GM21723 (cell line): Measurements from ENCODE around the gene PNRC1.
"Not testable (repeated sequence)": the region's sequence is repeated elsewhere in the genome, so short reads cannot be mapped to it uniquely, and the experiment has no call there.

Experiments used
- ATAC-seq: cut with Tn5 transposase; IDR thresholded peaks from one replicate; pipeline ENCODE4 v1.9.1; 2021; ENCODE audit warnings: mild to moderate bottlenecking, moderate library complexity; ENCODE audit not compliant: unreplicated experiment

Gene PNRC1

DNA sequence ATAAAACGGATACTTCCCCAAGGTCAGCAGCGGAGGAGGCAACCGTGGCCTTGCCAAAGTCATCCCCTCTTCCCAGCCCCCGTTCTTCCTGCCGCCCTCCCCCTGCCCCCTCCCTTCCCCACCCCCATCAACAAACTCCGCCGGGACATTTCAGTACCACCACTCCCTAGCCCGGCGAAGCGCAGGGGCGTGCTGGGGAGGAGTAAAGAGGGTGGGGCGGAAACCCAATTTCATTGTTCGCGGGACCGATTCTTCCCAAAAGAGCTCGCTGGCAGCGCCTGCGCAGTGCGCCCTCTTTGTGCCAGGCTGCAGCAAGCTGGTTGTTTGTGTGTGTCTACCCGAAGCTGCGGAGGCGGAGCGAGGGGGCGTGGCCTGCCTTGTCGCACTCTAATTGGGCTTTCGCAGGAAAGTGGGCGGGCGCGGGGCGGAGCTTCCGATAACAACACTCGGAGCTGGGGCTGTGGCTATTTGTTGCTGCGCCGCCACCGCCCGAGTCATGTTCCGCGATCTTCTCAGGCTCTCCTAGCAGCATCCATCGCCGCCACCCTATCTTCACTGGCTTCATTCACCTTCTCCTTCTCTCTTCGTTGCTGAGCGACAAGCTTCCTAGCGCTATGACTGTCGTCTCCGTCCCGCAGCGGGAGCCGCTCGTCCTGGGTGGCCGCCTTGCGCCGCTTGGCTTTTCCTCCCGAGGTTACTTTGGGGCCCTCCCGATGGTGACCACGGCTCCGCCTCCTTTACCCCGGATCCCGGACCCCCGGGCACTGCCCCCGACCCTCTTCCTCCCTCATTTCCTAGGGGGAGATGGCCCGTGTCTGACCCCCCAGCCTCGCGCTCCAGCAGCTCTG is at the start of gene PNRC1:
TSS of gene PNRC1 (plus strand) at position 471 of the 848 bp plus-strand sequence. CDS start at position 615, 144 bp downstream.
- peak; percentile 79 for ATAC-seq

DNA sequence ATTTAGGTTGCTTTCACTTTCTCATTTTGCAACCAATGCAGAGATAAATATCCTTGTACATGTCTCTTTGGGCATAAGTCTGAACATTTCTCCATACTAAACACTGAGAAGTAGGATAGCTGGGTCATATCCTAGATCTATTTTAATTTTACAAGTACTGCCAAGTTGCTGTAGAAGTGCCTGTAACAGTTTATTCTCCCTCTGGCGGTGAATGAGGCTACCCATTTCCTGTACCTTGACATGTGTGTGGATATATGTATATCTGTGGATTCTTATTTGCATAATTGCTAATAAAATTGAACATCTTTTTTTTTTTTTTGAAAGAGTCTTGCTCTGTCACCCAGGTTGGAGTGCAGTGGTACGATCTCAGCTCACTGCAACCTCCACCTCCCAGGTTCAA is 48.0 kb upstream of the PNRC1 start:
- no peak for ATAC-seq

DNA sequence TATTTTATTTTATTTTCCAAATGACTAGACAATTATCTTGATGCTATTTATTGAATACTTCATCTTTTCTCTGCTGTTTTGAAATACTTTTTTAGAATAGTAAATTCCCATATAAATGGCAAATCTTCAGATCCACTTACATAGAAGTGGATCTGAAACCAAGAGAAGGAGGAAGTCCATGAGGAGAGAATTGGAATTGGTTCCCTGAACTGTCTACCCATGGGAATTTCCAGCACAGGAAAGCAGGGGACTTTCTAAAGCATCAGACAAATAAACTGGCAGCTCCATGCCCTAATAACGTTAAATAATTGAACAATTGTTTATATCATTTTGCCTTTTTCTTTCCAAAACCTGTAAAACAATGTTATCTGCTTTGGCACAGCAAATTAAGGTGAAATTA is 47.1 kb upstream of the PNRC1 start:
- no peak for ATAC-seq

DNA sequence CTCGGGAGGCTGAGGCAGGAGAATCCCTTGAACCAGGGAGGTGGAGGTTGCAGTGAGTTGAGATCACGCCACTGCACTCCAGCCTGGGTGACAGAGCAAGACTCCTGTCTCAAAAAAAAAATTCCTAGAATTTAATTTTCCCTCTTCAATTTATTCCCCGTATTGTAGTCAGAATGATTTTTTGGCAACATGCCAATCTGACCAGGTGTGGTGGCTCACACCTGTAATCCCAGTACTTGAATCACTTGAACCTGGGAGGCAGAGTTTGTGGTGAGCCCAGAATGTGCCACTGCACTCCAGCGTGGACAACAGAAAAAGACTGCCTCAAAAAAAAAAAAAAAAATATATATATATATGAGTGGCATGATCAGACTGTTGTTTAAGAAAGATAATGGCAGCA is 46.4 kb upstream of the PNRC1 start:
- ATAC-seq: not testable (repeated sequence)

DNA sequence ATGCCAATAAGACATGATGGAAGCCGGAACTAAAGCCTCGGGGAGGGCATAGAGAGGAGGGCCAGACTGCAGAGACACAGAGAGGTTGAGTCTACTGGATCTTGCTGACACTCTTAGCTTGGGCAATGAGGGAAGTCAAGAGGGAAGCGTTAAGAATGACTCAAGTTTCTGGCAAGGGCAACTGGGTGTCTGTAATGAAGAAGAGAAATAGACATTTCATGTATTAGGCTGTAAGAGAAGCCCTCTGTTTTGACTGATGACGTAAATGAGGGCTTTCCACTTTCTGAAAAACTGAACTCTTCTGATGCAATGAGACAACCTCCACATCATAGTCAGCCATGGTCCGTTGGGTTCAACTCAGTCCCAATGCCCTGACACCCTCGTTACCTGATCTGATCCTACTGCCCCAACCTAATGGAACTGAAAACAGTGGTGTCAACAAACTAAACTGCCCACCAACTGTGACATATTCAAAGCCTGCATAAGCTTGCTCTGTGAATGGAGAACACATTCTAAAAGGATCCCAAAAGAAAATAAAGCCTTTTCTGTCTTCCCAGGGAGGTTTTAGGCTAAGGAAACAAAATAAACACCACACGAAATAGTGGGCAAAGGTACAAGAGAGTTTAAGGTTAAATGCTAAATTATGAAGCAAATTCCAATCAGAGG is 45.8 kb upstream of the PNRC1 start:
- no peak for ATAC-seq

DNA sequence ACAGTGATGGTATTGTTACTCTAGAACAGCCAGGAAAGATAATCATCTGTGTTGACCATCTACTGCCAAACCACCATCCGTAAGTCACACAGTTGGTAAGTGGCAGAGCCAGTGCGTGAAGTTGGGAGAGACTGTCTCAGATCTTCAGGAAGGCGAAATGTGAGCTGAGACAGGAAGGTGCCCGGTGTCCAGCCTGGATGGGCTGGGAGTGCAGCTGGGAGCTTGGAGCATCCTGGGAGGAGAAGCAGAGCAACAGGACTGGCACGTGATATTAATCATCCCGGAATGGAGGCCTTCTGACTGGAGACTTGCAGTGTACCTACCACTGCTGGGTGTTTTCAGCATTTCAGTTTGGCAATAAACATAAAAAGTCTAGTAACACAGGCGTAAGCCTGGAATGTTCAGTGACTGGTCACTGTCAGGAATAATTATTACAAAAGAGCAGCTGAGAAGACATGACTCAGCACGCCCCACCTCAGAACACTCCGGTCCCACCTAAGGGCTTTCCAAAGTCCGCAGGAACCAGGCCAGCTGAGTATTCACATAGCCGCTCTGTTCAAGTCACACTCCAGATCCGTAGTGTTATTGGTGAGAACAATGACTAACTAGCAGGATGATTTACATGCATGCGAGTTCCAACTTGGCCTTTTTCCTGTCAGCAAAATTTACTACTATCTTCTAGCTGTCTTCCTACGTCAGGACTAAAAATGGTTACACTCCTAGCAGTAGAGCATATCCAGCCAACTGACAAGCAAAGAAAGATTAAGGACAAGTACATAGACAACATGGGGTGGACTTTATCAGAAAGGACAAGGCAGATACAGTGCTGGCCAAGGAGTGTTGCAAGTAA is 45.1 kb upstream of the PNRC1 start:
- ATAC-seq: no peak

DNA sequence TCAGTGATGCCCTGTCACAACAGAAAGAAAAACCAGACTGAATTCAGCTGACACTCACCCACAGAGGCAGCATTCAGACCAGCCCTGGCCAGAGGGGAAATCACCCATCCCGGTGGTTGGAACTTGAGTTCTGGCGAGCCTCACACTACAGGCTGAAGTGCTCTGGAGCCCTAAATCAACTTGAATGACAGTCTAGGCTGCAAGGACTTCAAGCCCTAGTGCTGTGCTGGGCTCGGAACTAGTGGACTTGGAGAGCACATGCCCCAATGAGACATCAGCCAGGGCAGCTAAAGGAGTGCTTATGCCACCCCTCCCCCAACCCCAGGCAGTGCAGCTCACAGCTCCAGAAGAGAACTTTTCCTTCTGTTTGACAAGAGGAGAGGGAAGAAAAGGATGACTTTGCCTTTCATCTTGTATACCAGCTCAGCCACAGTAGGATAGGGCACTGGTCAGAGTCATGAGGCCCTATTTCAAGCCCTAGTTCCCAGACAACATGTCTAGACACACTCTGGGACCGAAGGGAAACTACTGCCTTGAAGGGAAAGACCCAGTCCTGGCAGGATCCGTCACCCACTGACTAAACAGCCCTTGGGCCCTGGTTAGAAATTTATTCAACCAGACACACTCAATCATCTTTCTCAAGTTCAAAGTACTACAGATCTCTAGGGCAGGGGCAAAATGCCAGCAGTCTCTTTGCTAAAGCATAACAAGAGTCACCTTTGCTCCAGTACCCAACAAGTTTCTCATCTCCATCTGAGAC is 43.2 kb upstream of the PNRC1 start:
- no peak for ATAC-seq

DNA sequence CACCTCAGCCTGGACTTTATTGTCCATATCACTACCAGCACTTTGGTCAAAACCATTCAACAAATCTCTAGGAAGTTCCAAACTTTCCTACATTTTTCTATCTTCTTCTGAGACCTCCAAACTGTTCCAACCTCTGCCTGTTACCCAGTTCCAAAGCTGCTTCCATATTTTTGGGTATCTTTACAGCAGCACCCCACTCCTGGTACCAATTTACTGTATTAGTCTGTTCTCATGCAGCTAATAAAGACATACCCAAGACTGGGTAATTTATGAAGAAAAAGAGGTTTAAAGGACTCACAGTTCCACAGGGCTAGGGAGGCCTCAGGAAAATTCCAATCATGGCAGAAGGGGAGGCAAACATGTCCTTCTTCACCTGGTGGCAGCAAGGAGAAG is 42.7 kb upstream of the PNRC1 start:
- ATAC-seq: not testable (repeated sequence)

DNA sequence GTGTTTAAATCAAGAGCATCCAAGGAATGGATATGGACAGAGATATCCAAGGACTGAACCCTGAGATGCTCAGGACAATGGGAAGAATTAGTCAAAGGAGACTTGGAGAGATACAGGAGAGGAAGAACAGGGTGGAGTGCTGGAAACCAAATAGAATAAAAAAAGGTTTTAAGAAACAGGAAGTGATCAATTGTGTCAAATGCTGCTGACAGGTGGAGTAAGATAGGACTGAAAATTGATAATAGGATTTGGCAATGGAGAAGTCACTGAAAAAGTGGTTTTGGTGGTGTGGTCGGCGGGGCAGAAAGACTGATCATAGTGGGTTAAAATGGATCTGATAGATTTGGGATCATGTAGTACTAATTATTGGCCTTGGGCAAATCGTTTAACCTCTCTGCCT is 37.9 kb upstream of the PNRC1 start:
- no peak for ATAC-seq

DNA sequence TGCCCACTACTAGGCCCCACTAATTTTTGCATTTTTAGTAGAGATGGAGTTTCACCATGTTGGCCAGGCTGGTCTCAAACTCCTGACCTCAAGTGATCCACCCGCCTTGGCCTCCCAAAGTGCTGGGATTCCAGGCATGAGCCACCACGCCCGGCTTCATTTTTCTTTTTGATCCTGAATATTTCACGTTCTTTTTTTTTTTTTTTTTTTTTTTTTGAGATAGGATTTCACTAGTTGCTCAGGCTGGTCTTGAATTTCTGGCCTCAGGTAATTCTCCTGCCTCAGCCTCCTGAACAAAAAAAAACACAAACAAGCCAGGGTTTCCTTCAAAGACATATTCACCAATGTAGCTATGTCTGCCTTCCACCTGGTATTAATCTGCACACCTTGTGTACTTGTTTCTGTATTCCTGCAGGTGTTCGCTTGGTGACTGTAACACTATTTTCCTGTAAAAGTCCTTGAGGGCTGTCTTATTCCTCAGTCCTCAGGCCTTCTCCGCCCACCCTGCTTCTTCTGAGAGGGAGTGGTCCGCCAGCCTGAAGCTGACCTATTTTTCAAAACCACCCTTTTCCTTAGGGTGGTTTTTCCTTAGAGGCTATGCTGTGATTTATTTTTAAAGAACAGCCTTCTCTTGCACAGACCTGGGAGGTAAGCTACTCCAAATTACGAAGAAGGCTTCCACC is 36.1 kb upstream of the PNRC1 start:
- ATAC-seq: no peak

DNA sequence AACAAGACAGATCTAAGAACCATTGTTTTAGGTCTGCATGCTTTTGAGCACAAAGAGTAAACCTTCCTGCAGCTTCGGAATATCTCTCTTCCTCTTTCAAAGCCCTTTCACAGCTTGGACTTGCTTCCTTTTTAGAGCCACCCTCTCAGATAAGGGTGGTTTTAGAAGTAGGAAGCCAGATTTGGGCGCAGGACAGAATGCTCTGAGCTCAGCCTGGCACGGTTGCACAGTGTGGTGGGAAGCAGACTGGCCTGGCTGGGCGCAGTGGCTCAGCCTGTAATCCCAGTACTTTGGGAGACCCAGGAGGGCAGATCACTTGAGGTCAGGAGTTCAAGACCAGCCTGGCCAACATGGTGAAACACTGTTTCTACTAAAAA is 35.6 kb upstream of the PNRC1 start:
- ATAC-seq: no peak

DNA sequence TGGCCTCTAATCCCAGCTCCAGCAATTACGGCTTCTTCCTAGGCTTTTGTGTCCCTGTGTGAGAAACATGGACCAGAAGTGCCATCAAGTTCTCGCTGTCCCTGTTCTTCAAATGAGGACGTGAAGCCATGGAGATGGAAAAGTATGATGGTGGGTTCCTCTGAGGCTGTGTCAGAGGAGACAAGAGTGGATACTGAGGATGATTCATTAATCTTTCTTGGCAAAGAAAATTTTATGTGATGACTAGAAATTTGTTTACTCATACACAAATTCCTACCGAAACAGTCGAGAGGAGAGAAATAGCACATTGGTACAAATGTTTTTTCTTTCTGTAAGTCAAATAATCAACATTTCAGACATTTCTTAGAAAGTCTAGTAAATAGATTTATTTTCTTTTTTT is 35.0 kb upstream of the PNRC1 start:
- ATAC-seq: no peak

DNA sequence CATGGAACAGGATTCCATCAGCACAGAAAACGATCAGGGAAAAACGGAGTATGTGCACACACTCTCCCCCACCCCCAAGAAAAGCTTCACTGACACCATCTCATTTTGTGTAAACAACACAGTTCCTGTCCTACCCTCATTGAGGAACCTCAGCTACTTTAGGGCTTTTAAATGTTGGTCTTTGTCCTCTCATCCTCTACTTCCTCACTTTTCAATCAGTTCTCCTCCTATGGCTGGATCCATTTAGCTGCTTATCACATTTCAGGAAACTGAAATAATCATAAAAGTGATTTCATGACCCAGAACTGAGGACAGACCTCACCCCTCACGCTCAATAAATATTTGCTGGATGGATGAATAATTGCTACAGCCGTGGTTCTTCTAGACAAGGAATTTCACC is 33.1 kb upstream of the PNRC1 start:
- ATAC-seq: no peak

DNA sequence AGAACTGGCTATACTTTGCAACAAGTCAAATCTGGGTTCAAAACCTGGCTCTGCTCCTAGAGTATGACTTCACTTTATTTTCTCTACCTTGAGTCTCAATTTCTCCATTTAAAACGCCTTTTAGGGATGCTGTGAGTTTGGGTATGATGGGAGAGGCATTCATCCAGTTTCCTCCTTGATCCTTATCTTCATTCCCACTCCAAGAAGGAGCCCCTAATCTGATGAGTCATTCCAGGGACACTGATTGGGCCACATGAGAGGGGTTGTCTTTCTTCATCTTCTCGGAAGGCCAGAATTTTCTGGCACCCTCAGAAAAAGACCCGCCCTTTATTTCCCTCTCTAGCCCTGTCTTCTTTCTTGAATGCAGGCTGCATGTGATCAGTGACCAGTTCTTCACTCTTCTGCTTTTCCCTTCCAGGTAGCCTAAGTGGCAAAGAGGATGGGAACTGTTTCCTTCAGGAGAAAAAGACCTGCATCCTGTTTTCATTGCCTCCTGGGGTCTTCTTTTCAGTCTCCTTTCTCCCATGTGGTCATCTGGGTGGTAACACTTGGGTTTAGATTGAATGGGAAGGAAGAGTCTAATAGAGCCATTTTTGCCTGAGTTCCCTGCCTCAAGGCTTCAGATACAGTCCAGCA is 32.1 kb upstream of the PNRC1 start:
- ATAC-seq: no peak

DNA sequence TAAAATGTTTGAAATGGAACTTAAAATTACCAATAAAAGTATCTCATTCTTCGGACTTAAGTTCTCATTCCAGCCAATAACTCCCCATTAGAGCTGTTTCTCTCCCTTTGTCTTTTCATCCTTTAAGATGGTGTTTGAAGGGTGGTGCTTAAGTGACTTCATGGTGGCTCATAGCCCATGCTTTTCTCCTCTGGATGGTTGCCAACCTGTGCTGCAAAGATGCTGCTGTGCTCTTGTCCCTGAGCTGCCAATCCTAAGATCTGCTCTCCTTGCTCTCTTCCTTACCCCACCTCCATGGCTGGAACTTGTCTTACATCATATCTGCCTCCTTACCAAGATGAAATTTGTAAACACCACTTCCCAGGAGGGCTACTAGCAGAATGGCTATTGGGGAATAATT is 31.6 kb upstream of the PNRC1 start:
- no peak for ATAC-seq

DNA sequence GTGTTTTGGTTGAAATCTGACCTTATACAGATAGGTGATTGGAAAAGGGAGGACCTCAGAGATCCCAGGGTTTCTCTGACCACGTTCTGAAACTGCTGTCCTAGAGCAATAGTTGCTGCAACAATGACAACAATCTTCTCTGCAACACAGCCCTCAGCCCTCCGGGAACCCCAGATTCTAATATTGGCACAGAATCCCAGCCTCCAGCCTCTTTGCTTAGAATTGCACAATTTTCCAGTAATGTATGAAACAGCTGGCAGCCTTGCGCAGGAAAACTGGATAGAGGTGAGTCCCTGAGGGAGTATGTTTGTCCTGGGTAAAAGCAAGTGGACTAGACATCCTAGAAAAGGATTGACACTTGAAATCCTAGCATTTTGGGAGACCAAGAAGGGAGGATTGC is 30.4 kb upstream of the PNRC1 start:
- no peak for ATAC-seq

DNA sequence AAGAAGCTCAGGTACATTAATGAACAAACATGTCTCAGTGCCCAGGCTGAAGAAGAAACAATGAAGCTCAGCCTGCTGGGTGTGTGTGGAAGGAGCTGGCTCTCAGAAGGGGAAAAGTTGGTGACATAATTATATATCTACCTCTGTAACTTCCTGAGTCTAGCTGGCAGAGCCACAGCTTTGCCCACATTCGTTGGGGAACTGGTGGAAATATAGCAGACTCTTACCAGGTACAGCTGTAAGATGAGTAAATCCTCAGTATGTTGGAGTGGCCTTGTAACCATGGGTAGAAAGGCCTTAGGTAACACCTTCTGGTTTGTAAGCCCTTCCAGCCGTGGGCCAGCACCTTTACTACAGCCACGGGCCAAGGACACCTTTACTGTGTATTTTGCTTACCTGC is 29.9 kb upstream of the PNRC1 start:
- ATAC-seq: no peak

DNA sequence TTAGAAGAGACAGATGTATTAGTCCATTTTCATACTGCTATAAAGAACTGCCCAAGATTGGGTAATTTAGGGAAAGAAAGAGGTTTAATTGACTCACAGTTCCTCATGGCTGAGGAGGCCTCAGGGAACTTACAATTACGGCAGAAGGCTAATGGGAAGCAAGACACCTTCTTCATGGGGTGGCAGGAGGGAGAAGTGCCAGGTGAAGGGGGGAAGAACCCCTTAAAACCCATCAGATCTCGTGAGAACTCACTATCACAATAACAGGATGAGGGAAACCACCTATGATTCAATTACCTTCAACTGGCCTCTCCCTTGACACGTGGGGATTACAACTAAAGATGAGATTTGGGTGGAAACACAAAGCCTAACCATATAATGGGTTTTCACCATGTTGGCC is 28.9 kb upstream of the PNRC1 start:
- ATAC-seq: no peak

DNA sequence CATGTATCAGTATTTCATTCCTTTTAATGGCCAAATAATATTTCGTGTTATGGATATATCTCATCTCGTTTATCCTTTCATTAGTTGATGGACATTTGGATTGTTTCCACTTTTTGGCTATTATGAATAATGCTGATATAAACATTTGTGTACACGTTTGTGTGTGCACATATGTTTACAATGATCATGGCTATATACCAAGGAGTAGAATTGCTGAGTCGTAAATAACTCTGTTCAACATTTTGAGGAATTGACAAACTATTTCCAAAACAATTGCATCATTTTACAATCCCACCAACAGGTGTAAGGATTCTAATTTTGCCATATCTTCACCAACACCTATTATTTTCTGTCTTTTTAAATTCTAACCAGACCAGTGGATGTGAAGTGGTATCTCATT is 26.3 kb upstream of the PNRC1 start:
- ATAC-seq: no peak

DNA sequence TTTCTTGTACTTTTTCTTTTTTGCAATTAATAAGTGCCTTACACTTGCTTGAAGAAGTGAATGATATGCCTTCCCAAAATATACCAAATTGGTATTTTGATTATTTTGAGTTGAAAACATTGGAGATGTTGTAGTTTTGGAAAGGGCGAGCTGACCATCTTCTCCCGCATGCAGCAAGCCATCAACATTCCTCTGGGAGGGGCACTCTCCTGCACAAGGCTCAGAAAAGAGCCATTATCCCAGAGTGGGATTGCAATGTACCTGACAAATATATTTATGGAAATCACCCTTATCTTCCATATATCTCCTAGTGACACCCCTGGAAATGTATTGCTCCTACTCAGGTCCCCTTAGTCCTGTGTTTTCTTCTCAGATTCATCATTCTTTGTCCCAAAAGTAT is 22.8 kb upstream of the PNRC1 start:
- ATAC-seq: no peak
